Erythroblast (primary cell): ENCODE results near the gene APP.

Experiments used
- GATA1 ChIP-seq: IDR thresholded peaks from 2 replicates; pipeline ENCODE4 v1.6.1; 2011; ENCODE audit warnings: low read depth, mild to moderate bottlenecking, control low read depth, low read length, moderate library complexity
- POLR2A ChIP-seq: IDR thresholded peaks from 2 replicates; pipeline ENCODE4 v1.6.1; 2011; ENCODE audit warnings: mild to moderate bottlenecking, low read length

DNA sequence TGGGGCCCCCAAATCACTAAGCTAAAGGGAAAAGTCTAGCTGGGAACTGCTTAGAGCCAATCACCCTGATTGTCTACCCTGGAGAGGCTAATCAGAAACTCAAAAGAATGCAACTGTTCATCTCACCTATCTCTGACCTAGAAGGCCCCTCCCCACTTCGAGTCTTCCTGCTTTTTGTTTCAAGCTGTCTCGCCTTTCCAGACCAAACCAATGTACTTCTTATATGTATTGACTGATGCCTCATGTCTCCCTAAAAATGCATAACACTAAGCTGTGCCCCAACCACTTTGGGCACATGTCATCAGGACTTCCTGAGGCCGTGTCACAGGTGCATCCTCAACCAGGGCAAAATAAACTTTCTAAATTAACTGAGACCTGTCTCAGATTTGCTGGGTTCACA, 209.5 kb downstream of the APP start:
- no peak for TF ChIP-seq POLR2A
- TF ChIP-seq GATA1, result no peak
